ENCODE measurements around the gene CCDC97.

Gene CCDC97

GRCh38 chr19:41310033-41310831, at the start of gene CCDC97 (continued):
- TF ChIP-seq ZNF488 (tag by site-specific recombination; IDR thresholded peaks at IDR 0.05) (0 out of 2 replicates have a peak, but pooled peaks have one; percentile 60), ZNF501 (tag by site-specific recombination; IDR thresholded peaks at IDR 0.05) (peak; percentile 100), BCL6B (tag by site-specific recombination; IDR thresholded peaks at IDR 0.05) (peak; percentile 71), ZNF610 (tag by site-specific recombination; IDR thresholded peaks at IDR 0.05; ENCODE audit: borderline replicate concordance) (peak; percentile 93), ZNF398 (tag by site-specific recombination; IDR thresholded peaks at IDR 0.05) (peak; percentile 87), ATF2 (tag by site-specific recombination; IDR thresholded peaks at IDR 0.05; ENCODE audit: low read depth) (no peak), ZBTB6 (tag by site-specific recombination; IDR thresholded peaks at IDR 0.05) (peak; percentile 62), ZNF654 (tag by site-specific recombination; IDR thresholded peaks at IDR 0.05; ENCODE audit: low read depth) (peak; percentile 31; the same call in 1 of the 2 replicates), ZNF16 (tag by site-specific recombination; IDR thresholded peaks at IDR 0.05; ENCODE audit: low read depth) (peak; percentile 59), ZNF157 (tag by site-specific recombination; IDR thresholded peaks at IDR 0.05) (peak; percentile 40; the same call in 1 of the 2 replicates), MYNN (tag by site-specific recombination; IDR thresholded peaks at IDR 0.05; ENCODE audit: borderline replicate concordance) (peak; percentile 22; the same call in 1 of the 2 replicates), ZNF335 (tag by site-specific recombination; conservative IDR thresholded peaks at IDR 0.05) (peak; percentile 97), HOXC10 (CRISPR knock-in tag; IDR thresholded peaks at IDR 0.05) (no peak), ZNF645 (tag by site-specific recombination; IDR thresholded peaks at IDR 0.05) (peak; percentile 96), HOXA7 (CRISPR knock-in tag; IDR thresholded peaks at IDR 0.05; ENCODE audit: borderline replicate concordance) (no peak), ZNF146 (tag by site-specific recombination; IDR thresholded peaks at IDR 0.05) (peak; percentile 81), ZNF132 (tag by site-specific recombination; IDR thresholded peaks at IDR 0.05; ENCODE audit: borderline replicate concordance) (no peak), ZNF514 (tag by site-specific recombination; IDR thresholded peaks at IDR 0.05) (no peak), PATZ1 (tag by site-specific recombination; IDR thresholded peaks at IDR 0.05) (peak; percentile 99), ZNF692 (tag by site-specific recombination; IDR thresholded peaks at IDR 0.05) (peak; percentile 97), ZBTB26 (tag by site-specific recombination; optimal IDR thresholded peaks at IDR 0.05) (peak; percentile 86), ZNF830 (tag by site-specific recombination; IDR thresholded peaks at IDR 0.05; ENCODE audit: low read depth) (no peak), KLF10 (tag by site-specific recombination; IDR thresholded peaks at IDR 0.05) (peak; percentile 91), KLF9 (tag by site-specific recombination; IDR thresholded peaks at IDR 0.05; ENCODE audit: low read depth) (peak; percentile 99), ZNF76 (tag by site-specific recombination; IDR thresholded peaks at IDR 0.05; ENCODE audit: borderline replicate concordance, low read depth) (peak; percentile 87)
